GM21528 (cell line): ENCODE measurements around the gene S1PR3.

Experiments
- ATAC-seq: cut with Tn5 transposase; IDR thresholded peaks from one replicate; pipeline ENCODE4 v1.9.1; 2021; ENCODE audit warnings: mild to moderate bottlenecking, moderate library complexity; ENCODE audit not compliant: unreplicated experiment, low FRiP score

S1PR3 gene

DNA sequence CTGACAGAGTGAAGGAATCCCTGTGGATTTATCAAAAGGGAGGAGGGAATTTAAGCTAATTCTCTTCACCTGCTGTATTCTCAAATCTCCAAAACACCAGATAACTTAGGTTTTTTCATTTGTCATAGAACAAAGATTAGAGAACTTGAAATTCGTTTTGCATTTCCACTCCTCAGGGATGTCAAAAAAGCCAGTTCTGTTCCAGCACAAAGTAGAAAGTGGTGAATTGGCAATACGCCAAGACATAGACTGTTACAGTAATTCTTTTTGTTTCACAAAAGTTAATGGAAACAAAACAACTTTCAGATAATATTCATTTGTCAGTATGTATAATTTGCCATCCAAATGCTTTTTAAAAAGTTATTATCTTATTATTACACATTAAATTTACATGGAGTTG lies 15.0 kb downstream of the S1PR3 start:
- ATAC-seq: no peak

DNA sequence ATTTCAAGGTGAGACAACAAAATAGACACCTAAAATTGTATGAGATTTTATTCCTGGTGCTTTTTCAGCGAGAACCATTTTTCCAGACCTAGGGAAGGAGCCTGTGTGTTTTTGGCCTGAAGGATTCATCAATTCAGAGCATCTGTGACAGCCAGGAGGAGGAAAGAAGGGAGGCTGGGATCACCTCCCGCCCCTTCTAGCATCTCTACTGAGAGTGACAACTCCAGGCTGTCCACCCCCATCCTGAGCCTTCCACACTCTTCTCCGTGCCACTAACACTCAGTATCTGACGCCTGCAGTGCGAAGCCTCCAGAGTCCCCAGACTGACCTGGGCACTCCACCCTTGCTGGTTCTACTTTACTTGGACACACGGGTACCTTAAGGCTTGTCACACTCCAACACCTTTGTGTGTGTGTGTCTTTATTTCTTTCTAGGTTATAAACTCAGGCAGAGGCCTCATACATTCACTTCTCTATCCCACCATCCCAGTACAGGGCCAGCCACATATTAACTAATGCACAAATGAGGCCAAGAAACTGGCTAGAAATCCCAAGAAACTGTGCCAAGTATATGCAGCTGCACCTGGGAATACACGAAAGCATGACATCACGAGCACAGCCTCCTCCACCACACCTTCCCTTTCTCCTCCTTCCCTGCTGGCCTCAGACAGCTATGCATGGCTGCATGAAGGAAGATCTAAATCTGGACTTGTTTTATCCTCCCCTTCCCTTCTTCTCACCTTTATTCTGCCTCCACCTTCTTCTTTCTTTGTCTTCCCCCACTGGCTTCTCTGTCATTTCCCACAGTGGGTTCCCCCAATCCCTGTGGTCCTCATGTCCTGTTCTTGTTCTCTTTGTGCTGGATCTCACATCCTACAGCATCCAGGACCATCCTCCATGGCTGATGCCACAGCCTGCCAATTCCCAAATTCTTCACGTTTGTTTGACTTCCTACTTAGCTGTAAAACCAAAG lies 16.0 kb downstream of the S1PR3 start:
- ATAC-seq: no peak

DNA sequence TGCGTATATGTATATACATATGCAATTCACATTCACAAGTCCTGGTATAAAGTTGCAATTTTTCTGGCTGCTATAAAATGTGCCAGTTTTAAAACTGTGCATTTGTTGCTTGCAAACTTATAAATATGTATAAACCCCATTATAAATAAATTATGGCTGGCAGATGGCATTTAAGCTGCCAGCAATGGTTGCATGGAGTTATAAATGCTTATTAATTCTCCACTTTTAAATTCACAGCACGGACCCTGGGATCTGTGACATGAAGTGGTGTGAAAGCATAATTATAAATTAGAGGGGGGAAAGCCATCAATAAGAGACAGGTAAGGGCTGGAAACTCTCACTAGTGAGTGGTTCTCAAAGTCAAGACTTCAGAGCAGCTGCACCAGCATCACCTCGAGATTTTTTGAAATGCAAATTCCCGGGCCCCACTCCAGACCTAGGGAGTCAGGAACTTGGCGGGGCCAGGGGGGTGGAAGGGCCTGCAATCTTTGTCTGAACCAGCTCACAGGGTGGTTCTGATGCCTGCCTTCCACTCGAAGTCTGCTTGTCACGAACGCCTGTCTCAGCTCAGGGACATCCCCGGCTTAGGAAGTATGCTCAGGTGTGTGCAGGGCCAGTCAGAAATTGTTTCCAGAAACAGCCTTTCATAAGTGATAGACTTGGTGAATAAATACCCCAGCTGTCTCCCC lies 16.9 kb downstream of the S1PR3 start:
- no peak for ATAC-seq

- ATAC-seq: no peak
Measured at GRCh38 chr9:89008744-89009545, 17.7 kb downstream of the S1PR3 start.

GRCh38 chr9:89009546-89009840 lies 18.2 kb downstream of the S1PR3 start:
- ATAC-seq: no peak

- ATAC-seq: no peak
Measured at GRCh38 chr9:89010056-89010455, 18.8 kb downstream of the S1PR3 start.

DNA sequence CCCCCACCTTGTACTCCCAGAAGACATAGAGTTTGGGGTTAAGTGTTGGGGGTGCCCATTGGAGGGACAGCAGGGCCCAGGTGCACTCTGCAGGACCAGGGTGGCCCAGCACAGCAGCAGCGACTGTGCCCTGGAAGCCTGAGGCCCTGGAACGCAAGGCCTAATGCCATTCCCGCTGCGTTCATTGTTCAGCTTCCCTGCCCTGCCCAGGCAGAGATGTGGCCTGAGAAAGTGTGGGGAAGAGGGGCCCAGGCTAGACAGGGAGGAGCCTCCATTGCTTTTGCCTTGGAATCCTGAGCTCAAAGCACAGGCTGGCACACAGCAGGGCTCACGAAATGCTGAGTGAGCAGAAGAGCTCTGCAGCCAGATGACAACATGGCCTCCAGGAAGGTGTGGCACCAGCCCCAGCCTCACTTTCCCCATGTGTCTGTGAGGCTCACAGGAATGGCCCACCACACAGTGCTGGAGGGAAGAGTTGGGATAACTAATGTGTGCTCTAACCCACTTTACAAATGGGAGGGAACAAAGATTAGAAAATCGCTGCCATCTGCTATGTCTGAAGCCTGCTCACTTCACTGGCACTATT lies 19.4 kb downstream of the S1PR3 start:
- no peak for ATAC-seq

GRCh38 chr9:89011683-89012082 lies 20.4 kb downstream of the S1PR3 start:
- no peak for ATAC-seq

- no peak for ATAC-seq
Measured at GRCh38 chr9:89012294-89013042, 21.2 kb downstream of the S1PR3 start.

DNA sequence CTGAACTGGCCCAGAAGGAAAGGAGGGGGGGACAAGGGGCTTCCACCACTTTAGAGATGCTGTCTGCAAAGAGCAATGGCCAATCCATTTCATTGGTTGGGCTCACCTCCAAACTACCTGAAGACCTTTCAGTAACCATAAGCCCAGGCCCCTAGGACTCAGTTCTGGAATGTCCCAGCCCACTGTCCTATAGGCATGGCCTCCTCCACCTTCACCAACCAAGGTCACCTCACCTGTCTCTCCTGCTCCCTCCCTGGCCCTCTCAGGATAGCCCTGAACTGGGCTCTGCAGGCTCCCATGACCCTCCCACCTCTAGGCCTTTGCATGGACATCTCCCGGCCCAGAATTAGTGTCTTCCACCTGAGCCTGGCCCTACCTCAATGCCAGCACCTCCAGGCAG lies 22.4 kb downstream of the S1PR3 start:
- ATAC-seq: no peak

GRCh38 chr9:89014153-89014552 lies 22.9 kb downstream of the S1PR3 start:
- ATAC-seq: no peak

- ATAC-seq: no peak
Measured at GRCh38 chr9:89015336-89015735, 24.1 kb downstream of the S1PR3 start.

DNA sequence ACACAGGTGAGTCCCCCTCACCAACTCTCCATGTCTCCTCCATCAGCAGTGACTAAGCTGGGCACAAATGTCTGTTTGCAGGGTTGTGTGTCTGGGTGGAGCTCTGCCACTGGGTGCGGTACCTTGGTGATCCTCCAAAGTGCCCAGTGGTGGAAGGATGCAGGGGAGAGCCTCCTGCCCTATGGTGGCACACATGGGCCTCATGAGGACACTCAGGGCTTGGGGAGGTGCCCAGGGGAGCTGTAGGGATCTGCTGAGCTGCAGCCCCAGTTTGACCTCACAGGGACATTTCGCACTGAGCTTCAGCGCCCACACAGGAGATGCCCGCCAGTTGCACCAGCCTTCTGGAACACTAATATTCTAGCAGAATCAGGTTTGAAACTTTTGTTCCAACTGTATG lies 29.5 kb downstream of the S1PR3 start:
- ATAC-seq: no peak

DNA sequence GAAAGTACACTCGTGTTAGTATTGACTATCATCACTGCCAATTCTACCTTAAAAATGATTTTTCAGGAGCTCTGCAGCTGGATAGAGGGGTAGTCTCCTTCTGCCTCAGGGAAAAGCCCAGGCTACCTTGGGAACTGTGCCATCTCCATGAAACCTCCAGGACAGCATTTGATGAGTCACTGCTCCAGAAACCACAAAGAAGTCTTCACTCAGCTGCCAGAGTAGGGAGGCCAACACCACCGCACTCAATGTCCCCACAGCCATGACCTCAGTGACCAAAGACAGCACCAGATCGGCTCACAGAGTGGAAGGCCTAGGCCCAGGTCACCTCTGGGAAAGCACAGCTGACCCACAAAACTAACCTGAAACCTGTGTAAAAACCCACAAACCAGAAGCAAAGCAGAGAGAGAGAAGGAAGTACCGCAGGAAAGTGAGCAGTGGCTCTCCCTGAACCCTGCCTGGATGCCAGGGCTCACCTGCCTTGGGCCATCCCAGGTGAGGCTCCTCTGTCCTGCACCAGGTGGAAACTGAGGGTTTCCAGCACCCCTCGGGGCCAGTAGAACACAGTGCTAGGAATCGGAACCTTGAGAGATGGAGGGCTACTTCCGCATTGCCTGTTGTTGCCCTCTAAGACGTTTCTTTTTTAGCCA lies 30.0 kb downstream of the S1PR3 start:
- ATAC-seq: no peak

DNA sequence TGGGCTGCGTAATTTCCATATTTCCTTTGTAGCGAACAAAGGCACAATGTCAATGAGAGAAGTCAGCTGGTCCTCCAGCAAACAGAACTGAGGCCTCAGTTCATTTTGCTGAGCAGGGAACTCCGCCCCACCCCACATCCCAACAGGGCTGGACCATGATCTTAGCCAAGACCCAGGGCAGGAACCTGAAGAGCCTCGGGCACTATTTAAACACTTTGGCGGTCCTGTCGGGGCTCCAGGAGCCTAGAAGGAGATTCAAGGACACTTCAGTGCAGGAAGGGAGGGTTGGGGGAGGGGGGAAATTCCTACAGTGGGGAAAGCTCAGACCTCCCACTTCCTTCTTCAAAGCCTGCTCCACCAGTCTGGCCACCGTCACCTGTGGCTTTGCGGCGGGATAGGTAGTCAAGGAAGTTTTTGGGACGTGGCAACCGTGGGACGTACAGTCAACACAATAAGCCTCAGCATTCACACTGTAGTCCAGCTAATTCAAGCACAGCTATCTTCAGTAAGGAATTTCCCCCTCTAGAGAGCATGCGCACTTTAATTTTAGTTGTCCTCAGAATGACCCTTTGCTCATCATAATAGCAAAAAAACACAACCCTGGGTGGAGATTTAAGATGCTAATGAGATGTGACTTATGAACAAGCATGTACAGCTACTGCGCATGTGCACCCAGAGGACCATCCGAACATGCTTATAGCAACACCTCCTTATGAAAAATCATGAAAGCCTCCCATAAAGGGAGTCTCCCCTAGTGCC lies 30.9 kb downstream of the S1PR3 start:
- ATAC-seq: no peak

- no peak for ATAC-seq
Measured at GRCh38 chr9:89022902-89023301, 31.6 kb downstream of the S1PR3 start.

GRCh38 chr9:89023740-89024139 lies 32.5 kb downstream of the S1PR3 start:
- ATAC-seq: no peak

GRCh38 chr9:89024727-89025126 lies 33.5 kb downstream of the S1PR3 start:
- ATAC-seq: no peak

DNA sequence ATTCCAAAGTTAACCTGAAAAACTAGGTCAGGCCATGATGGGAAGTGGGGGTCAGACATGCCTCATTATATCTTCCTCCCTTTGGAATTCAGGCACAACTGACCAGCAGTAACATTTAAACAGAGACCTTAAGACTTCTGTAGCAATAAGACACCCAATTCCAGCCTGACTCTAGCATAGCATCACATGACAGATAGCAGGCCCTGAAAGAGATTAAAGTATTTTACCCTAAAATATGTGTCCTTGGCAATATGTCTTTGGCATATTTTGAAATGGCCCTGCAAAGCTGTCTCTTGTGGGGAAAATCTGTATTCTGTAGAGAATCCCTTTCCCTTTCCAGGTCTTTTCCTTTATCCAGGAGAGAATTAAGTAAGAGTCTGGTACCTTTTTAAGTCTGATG lies 34.3 kb downstream of the S1PR3 start:
- ATAC-seq: no peak
